Common myeloid progenitor, CD34-positive (primary cell): Measurements from ENCODE around the gene TBXAS1.

ENCODE experiments used
- CTCF ChIA-PET: fragments of 350-600 bp; sonication (Branson Sonifier 250); formaldehyde crosslinking; loops from one replicate; lab custom pipeline; 2021; ENCODE audit warnings: antibody characterized with exemption; lab: Charles Lee
- POLR2A ChIA-PET: fragments of 350-600 bp; sonication (Branson Sonifier 250); formaldehyde crosslinking; loops from one replicate; lab custom pipeline; 2021; ENCODE audit warnings: antibody characterized with exemption; lab: Charles Lee
- DNase-seq, 3 donors: peaks; one replicate each; pipeline versions ENCODE4 v3.0.0 to v3.0.0-alpha.2; 2013
- H3K27ac ChIP-seq, 2 experiments: 1 replicate in 1 of 2; 2 replicates in 1 of 2; pipeline ENCODE4 v1.7.0; 2013; ENCODE audit warnings: inconsistent platforms in 2 of 2, low read length in 2 of 2, mild to moderate bottlenecking in 2 of 2, low read depth in 1 of 2, moderate library complexity in 1 of 2; ENCODE audit not compliant: severe bottlenecking in 2 of 2, insufficient read depth in 1 of 2, poor library complexity in 1 of 2
- H3K27me3 ChIP-seq, 5 experiments: replicated peaks in 2 of 5; 1 replicate in 3 of 5; 2 replicates in 2 of 5; pipeline versions ENCODE4 v1.6.1 to v1.7.0; 2013; ENCODE audit warnings: low read length in 4 of 5, mild to moderate bottlenecking in 2 of 5, moderate library complexity in 2 of 5, inconsistent platforms in 1 of 5; ENCODE audit not compliant: insufficient read depth in 5 of 5, control insufficient read depth in 4 of 5
- H3K36me3 ChIP-seq, 4 experiments: 1 replicate in 2 of 4; 2 replicates in 2 of 4; pipeline versions ENCODE4 v1.6.1 to v1.7.0; 2013; ENCODE audit warnings: low read length in 3 of 4, control low read depth in 1 of 4, mild to moderate bottlenecking in 1 of 4; ENCODE audit not compliant: control insufficient read depth in 4 of 4, insufficient read depth in 4 of 4
- H3K4me1 ChIP-seq, 4 experiments: 1 replicate in 3 of 4; 2 replicates in 1 of 4; pipeline versions ENCODE4 v1.6.1 to v1.7.1; 2013; ENCODE audit warnings: low read length in 3 of 4, mild to moderate bottlenecking in 3 of 4, control low read depth in 1 of 4, inconsistent platforms in 1 of 4, moderate library complexity in 1 of 4; ENCODE audit not compliant: control insufficient read depth in 4 of 4, insufficient read depth in 4 of 4; ENCODE audit errors: control extremely low read depth in 1 of 4
- H3K4me3 ChIP-seq, 7 experiments: 1 replicate in 4 of 7; 2 replicates in 3 of 7; pipeline versions ENCODE4 v1.5.1 to v1.7.0; 2013; ENCODE audit warnings: mild to moderate bottlenecking in 7 of 7, low read length in 6 of 7, moderate library complexity in 6 of 7, inconsistent platforms in 2 of 7, low read depth in 2 of 7, control low read depth in 1 of 7; ENCODE audit not compliant: insufficient read depth in 4 of 7, control insufficient read depth in 1 of 7; ENCODE audit errors: extremely low read depth in 1 of 7
- H3K9me3 ChIP-seq, 5 experiments: 1 replicate in 4 of 5; 2 replicates in 1 of 5; pipeline versions ENCODE4 v1.6.1 to v1.7.1; 2013; ENCODE audit warnings: low read length in 4 of 5, mild to moderate bottlenecking in 2 of 5, inconsistent platforms in 1 of 5, low read depth in 1 of 5, moderate library complexity in 1 of 5; ENCODE audit not compliant: control insufficient read depth in 4 of 5, insufficient read depth in 2 of 5; ENCODE audit errors: control extremely low read depth in 1 of 5
- WGBS: methylation state at CpG from one replicate; pipeline ENCODE4 v1.1.5; 2013; ENCODE audit not compliant: insufficient coverage; 5-methylcytosine and 5-hydroxymethylcytosine counted together

TBXAS1 gene

GRCh38 chr7:139848274-139848673 is 19.2 kb downstream of the TBXAS1 start:
- DNase-seq: no peak
- Histone ChIP-seq H3K36me3 (peaks cover 0 to 36% (median 10%) of the 10 kb centered on the region in 4 experiments), H3K9me3 (peaks cover 0 to 7% (median 0%) of the 10 kb centered on the region in 5 experiments), H3K4me3 (no peak overlapping the region), H3K4me1 (peaks cover 0 to 14% (median 2%) of the 10 kb centered on the region in 4 experiments), H3K27me3 (no peaks in the 10 kb centered on the region), H3K27ac (no peak overlapping the region)
- ChIA-PET POLR2A (no interaction called here), CTCF (interaction anchor here (1.6 kb wide), 1 partner anchor 10 kb away, joined by 3 read pairs; no protein-coding TSS in a partner anchor)
- 100% methylated on average over 2 of the region's 2 CpGs for WGBS

GRCh38 chr7:139850906-139851305 is 21.8 kb downstream of the TBXAS1 start:
- no peak overlapping the region for H3K27ac ChIP-seq
- CTCF ChIA-PET: interaction anchor here (1.4 kb wide), 1 partner anchor 10 kb away, joined by 3 read pairs; no protein-coding TSS in a partner anchor
- peaks cover 15 to 33% (median 28%) of the 10 kb centered on the region in 4 experiments for H3K4me1 ChIP-seq
- no peak for DNase-seq
- H3K9me3 ChIP-seq: peaks cover 0 to 7% (median 0%) of the 10 kb centered on the region in 5 experiments
- 100% methylated on average over 3 of the region's 3 CpGs for WGBS
- POLR2A ChIA-PET: no interaction called here
- H3K4me3 ChIP-seq: no peak overlapping the region
- H3K27me3 ChIP-seq: no peaks in the 10 kb centered on the region
- H3K36me3 ChIP-seq: peaks cover 0 to 32% (median 10%) of the 10 kb centered on the region in 4 experiments

DNA sequence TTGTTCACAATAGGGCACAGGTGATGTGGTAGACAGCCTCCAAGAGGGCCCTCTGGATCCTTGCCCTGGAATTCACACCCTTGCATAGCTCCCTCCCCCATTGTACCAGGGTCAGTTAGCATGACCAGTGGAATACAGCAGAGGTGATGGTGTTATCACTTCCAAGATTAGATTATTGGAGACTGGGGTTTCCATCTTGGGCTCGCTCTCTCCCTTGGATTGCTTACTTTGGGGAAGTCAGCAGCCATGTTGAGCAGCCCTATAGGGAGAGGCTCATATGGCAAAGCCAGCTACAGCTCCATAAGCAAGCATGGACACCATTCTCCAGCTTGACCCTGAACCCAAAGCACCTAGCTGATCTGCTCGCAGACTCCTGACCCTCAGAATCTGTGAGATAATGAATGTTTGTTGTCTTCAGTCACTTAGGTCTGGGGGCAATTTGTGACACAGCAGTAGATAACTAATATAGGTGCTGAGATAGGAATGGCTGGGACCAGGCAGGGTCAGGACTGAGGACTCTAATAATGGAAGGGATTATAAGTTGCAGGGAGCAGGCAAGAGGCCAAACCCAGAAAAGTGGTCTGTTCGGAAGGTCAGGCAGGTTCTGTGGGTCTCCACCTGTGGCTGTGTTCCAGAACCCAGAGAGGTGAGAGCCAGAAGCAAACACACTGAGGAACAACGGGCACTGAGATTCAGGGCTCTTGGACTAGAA is 22.9 kb downstream of the TBXAS1 start:
- CTCF ChIA-PET: interaction anchor here (0.7 to 2.3 kb wide), 6 partner anchors 8 to 129 kb away, joined by 3 to 9 read pairs (median 3); no protein-coding TSS in a partner anchor
- no peak overlapping the region for H3K4me3 ChIP-seq
- peaks cover 0 to 7% (median 0%) of the 10 kb centered on the region in 5 experiments for H3K9me3 ChIP-seq
- H3K4me1 ChIP-seq: peaks cover 20 to 43% (median 38%) of the 10 kb centered on the region in 4 experiments
- H3K27me3 ChIP-seq: no peaks in the 10 kb centered on the region
- DNase-seq: no peak
- H3K36me3 ChIP-seq: peaks cover 0 to 28% (median 10%) of the 10 kb centered on the region in 4 experiments
- H3K27ac ChIP-seq: no peak overlapping the region
- 96% methylated on average over 4 of the region's 4 CpGs for WGBS
- POLR2A ChIA-PET: interaction anchor here (0.7 to 0.8 kb wide), 2 partner anchors 36 to 122 kb away, joined by 3 to 4 read pairs; no protein-coding TSS in a partner anchor

- Histone ChIP-seq H3K36me3 (peaks cover 0 to 23% (median 8%) of the 10 kb centered on the region in 4 experiments), H3K27me3 (no peaks in the 10 kb centered on the region), H3K4me1 (peaks cover 20 to 45% (median 38%) of the 10 kb centered on the region in 4 experiments), H3K27ac (no peak overlapping the region), H3K4me3 (no peak overlapping the region), H3K9me3 (peaks cover 0 to 7% (median 0%) of the 10 kb centered on the region in 5 experiments)
- 80% methylated on average over 1 of the region's 1 CpG for WGBS
- CTCF ChIA-PET: interaction anchor here (0.7 to 2.3 kb wide), 5 partner anchors 9 to 129 kb away, joined by 3 to 9 read pairs (median 3); no protein-coding TSS in a partner anchor
- POLR2A ChIA-PET: interaction anchor here (0.7 to 0.8 kb wide), 2 partner anchors 36 to 122 kb away, joined by 3 to 4 read pairs; no protein-coding TSS in a partner anchor
- DNase-seq: no peak
Observed at GRCh38 chr7:139852482-139852845, 23.4 kb downstream of the TBXAS1 start.

DNA sequence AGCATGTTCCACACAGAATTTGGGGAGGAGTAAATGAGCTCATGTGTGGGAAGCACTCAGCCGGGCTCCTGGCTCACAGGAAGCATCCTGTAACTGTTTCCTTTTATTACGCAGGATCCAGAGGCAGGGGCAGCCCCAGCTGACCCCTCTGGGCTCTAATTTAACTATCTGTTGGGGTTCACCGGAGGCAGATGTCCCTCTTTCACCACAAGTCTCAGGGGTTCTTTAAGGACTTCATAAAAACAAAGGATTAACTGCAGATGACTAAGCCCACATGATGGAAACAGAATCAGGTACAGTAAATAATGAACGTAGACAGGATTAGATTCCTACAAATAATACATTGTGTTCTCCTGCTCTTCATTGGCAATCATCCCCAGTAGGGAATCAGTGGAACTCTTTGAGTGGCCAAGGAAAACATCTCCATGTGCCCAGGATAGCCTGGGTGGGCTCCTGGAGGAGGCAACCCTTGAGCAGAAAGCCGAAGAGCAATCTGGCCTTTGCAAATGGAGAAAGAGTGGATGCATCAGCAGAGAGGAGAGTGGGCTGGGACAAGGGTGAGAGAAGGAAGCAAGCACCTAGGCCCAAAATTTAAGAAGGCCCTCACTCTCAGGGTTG is 24.6 kb downstream of the TBXAS1 start:
- Histone ChIP-seq H3K27me3 (no peaks in the 10 kb centered on the region), H3K36me3 (peaks cover 0 to 18% (median 6%) of the 10 kb centered on the region in 4 experiments), H3K9me3 (peaks cover 0 to 2% (median 0%) of the 10 kb centered on the region in 5 experiments), H3K4me1 (peaks cover 20 to 45% (median 38%) of the 10 kb centered on the region in 4 experiments), H3K4me3 (no peak overlapping the region), H3K27ac (peak overlapping the region in 1 of 2 experiments; percentile 64)
- CTCF ChIA-PET: interaction anchor here (1.0 to 2.3 kb wide), 3 partner anchors 8 to 23 kb away, joined by 4 to 9 read pairs (median 4); no protein-coding TSS in a partner anchor
- whole genome bisulfite sequencing: 48% methylated on average over 4 of the region's 5 CpGs
- POLR2A ChIA-PET: no interaction called here
- peak in 2 of 3 donors; percentile 49 to 68 for DNase-seq

- no peak overlapping the region for H3K4me3 ChIP-seq
- peaks cover 20 to 45% (median 38%) of the 10 kb centered on the region in 4 experiments for H3K4me1 ChIP-seq
- ChIA-PET POLR2A (no interaction called here), CTCF (interaction anchor here (1.0 to 2.3 kb wide), 4 partner anchors 9 to 75 kb away, joined by 4 to 9 read pairs (median 5); no protein-coding TSS in a partner anchor)
- H3K27ac ChIP-seq: peak overlapping the region in 1 of 2 experiments; percentile 64
- H3K27me3 ChIP-seq: no peaks in the 10 kb centered on the region
- WGBS: 88% methylated on average over 3 of the region's 5 CpGs
- DNase-seq: peak in 1 of 3 donors; percentile 28
- H3K36me3 ChIP-seq: peaks cover 0 to 17% (median 5%) of the 10 kb centered on the region in 4 experiments
- no peaks in the 10 kb centered on the region for H3K9me3 ChIP-seq
Observed at GRCh38 chr7:139854124-139854511, 25.1 kb downstream of the TBXAS1 start.
